B cell (primary cell): ENCODE measurements around the gene SUMO2.

ENCODE experiments used
- EZH2 ChIP-seq: IDR thresholded peaks from 2 replicates; pipeline ENCODE4 v1.6.1; 2012; ENCODE audit warnings: borderline replicate concordance, low read depth, mild to moderate bottlenecking, moderate library complexity, low read length; ENCODE audit not compliant: insufficient read depth, poor library complexity, severe bottlenecking
- TF ChIP-seq, protein P1 (sequence below): fragments of 200-600 bp; IDR thresholded peaks from one replicate; pipeline ENCODE4 v1.8.0; 2022; ENCODE audit warnings: antibody characterized with exemption, mild to moderate bottlenecking

DNA sequence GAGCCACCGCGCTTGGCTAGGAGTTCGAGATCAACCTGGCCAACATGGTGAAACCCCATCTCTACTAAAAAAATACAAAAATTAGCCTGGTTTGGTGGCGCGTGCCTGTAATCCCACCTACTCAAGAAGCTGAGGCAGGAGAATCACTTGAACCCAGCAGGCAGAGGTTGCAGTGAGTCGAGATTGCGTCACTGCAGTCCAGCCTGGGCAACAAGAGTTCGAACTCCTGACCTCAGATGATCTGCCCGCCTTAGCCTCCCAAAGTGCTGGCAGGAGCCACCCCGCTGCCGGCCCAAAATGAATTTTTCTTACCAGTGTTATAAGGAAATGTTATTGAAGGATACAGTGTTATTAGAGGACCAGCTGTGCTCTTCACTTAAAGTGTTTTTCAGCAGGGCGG, 25.0 kb upstream of the SUMO2 start:
- TF ChIP-seq, protein P1, sequence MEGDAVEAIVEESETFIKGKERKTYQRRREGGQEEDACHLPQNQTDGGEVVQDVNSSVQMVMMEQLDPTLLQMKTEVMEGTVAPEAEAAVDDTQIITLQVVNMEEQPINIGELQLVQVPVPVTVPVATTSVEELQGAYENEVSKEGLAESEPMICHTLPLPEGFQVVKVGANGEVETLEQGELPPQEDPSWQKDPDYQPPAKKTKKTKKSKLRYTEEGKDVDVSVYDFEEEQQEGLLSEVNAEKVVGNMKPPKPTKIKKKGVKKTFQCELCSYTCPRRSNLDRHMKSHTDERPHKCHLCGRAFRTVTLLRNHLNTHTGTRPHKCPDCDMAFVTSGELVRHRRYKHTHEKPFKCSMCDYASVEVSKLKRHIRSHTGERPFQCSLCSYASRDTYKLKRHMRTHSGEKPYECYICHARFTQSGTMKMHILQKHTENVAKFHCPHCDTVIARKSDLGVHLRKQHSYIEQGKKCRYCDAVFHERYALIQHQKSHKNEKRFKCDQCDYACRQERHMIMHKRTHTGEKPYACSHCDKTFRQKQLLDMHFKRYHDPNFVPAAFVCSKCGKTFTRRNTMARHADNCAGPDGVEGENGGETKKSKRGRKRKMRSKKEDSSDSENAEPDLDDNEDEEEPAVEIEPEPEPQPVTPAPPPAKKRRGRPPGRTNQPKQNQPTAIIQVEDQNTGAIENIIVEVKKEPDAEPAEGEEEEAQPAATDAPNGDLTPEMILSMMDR, result no peak
- TF ChIP-seq EZH2, result no peak
